ENCODE data around the gene CCR8. TPM values are rescaled to one million over a fixed set of nuclear protein-coding genes. Genes with fewer than 3 reads are reported as not detected.

CCR8 gene
- total RNA-seq, 2 donors from 2014 or later, result 0.29 to 0.47 TPM

DNA sequence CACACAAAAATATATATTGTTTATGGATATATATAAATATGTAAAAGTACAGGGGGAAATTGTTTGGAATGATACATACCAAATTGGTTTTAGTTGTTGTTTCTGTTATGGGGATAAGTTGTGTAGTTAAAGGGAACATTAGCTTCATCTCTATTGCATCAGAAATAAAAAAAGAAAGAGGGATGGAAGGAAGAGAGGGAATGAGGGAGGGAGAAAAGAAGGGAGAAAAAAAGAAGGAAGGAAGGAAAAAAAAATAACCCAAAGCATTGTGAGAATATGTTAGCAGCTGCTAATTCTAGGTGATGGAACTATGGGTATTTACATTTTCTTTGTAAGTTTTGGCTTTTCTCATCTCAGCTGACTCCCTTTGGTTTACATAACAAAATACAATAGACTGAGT is 1.3 kb downstream of the CCR8 start:
- H3K4me3 ChIP-seq, result no peak overlapping the region
- no peak overlapping the region for H3K27ac ChIP-seq
- H3K36me3 ChIP-seq, result no peaks in the 10 kb centered on the region
- no peak overlapping the region for H3K9ac ChIP-seq (ENCODE audit: low read depth in 2 of 2, low read length in 2 of 2)
- intact Hi-C loops (cut with DNase I), result no loop called here
- no peak for TF ChIP-seq CTCF (IDR thresholded peaks at IDR 0.05)
- no peaks in the 10 kb centered on the region for H3K9me3 ChIP-seq
- DNase-seq, result no peak
- H3K4me1 ChIP-seq, result no peaks in the 10 kb centered on the region
- H3K27me3 ChIP-seq, result no peaks in the 10 kb centered on the region

- H3K27ac ChIP-seq, result no peak overlapping the region
- H3K27me3 ChIP-seq, result no peaks in the 10 kb centered on the region
- intact Hi-C loops (cut with DNase I), result no loop called here
- H3K9me3 ChIP-seq, result no peaks in the 10 kb centered on the region
- no peaks in the 10 kb centered on the region for H3K4me1 ChIP-seq
- no peaks in the 10 kb centered on the region for H3K36me3 ChIP-seq
- DNase-seq, result no peak
- no peak overlapping the region for H3K4me3 ChIP-seq
- no peak overlapping the region for H3K9ac ChIP-seq (ENCODE audit: low read depth in 2 of 2, low read length in 2 of 2)
- no peak for TF ChIP-seq CTCF (IDR thresholded peaks at IDR 0.05)
Observed at GRCh38 chr3:39332525-39332924, 3.0 kb downstream of the CCR8 start.

DNA sequence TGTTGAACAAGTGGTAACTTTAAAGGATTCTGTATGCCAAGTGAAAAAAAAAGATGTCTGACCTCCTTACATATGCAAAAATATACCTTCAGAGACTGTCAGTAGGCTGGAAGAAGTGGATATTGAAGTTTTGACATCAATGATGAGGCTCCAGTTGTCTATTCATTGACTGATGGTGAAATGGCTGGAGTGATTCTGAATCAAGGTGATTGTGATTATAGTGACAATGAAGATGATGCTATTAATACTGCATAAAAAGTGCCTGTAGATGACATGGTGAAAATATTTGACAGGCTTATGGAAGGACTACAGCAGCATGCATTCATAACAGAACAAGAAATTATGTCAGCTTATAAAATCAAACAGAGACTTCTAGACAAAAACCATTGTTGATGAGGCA is 4.1 kb downstream of the CCR8 start:
- no peak overlapping the region for H3K4me3 ChIP-seq
- TF ChIP-seq CTCF (IDR thresholded peaks at IDR 0.05), result no peak
- intact Hi-C loops (cut with DNase I), result no loop called here
- DNase-seq, result no peak
- no peaks in the 10 kb centered on the region for H3K27me3 ChIP-seq
- H3K27ac ChIP-seq, result no peak overlapping the region
- no peaks in the 10 kb centered on the region for H3K4me1 ChIP-seq
- no peak overlapping the region for H3K9ac ChIP-seq (ENCODE audit: low read depth in 2 of 2, low read length in 2 of 2)
- no peaks in the 10 kb centered on the region for H3K9me3 ChIP-seq
- H3K36me3 ChIP-seq, result no peaks in the 10 kb centered on the region

- intact Hi-C loops (cut with DNase I), result no loop called here
- no peak for DNase-seq
- Histone ChIP-seq H3K9me3 (no peaks in the 10 kb centered on the region), H3K4me3 (no peak overlapping the region), H3K27me3 (no peaks in the 10 kb centered on the region), H3K9ac (ENCODE audit: low read depth in 2 of 2, low read length in 2 of 2) (no peak overlapping the region), H3K36me3 (no peaks in the 10 kb centered on the region), H3K27ac (no peak overlapping the region), H3K4me1 (no peaks in the 10 kb centered on the region)
- TF ChIP-seq CTCF (IDR thresholded peaks at IDR 0.05), result no peak
Observed at GRCh38 chr3:39334205-39334604, 4.7 kb downstream of the CCR8 start.

- no peaks in the 10 kb centered on the region for H3K9me3 ChIP-seq
- no peaks in the 10 kb centered on the region for H3K27me3 ChIP-seq
- H3K36me3 ChIP-seq, result no peaks in the 10 kb centered on the region
- DNase-seq, result no peak
- no peak overlapping the region for H3K27ac ChIP-seq
- TF ChIP-seq CTCF (IDR thresholded peaks at IDR 0.05), result no peak
- H3K4me3 ChIP-seq, result no peak overlapping the region
- intact Hi-C loops (cut with DNase I), result no loop called here
- no peak overlapping the region for H3K9ac ChIP-seq (ENCODE audit: low read depth in 2 of 2, low read length in 2 of 2)
- no peaks in the 10 kb centered on the region for H3K4me1 ChIP-seq
Observed at GRCh38 chr3:39338201-39338600, 8.7 kb downstream of the CCR8 start.

- DNase-seq, result no peak
- Histone ChIP-seq H3K36me3 (no peaks in the 10 kb centered on the region), H3K27me3 (no peaks in the 10 kb centered on the region), H3K4me1 (no peaks in the 10 kb centered on the region), H3K4me3 (no peak overlapping the region), H3K9me3 (no peaks in the 10 kb centered on the region), H3K27ac (no peak overlapping the region), H3K9ac (ENCODE audit: low read depth in 2 of 2, low read length in 2 of 2) (no peak overlapping the region)
- TF ChIP-seq CTCF (IDR thresholded peaks at IDR 0.05), result no peak
- intact Hi-C loops (cut with DNase I), result no loop called here
Observed at GRCh38 chr3:39339086-39339485, 9.6 kb downstream of the CCR8 start.
